Liver (tissue), 3 donors: ENCODE results near the gene OPHN1.

ENCODE experiments used
- EGR1 ChIP-seq, 2 donors: IDR thresholded peaks; 2 replicates each; pipeline ENCODE4 v1.6.1; 2016 to 2018; ENCODE audit warnings: antibody characterized with exemption in 2 of 2, low read depth in 2 of 2
- FOXA1 ChIP-seq: IDR thresholded peaks from 2 replicates; pipeline ENCODE4 v1.6.1; 2016; ENCODE audit warnings: antibody characterized with exemption
- GABPA ChIP-seq, 2 donors: IDR thresholded peaks in 1 of 2; conservative IDR thresholded peaks in 1 of 2; 2 replicates each; pipeline ENCODE4 v1.6.1; 2016; ENCODE audit warnings: antibody characterized with exemption in 2 of 2, mild to moderate bottlenecking in 1 of 2, moderate library complexity in 1 of 2
- HNF4A ChIP-seq, 2 donors: conservative IDR thresholded peaks; 2 replicates each; pipeline ENCODE4 v1.6.1; 2016; ENCODE audit warnings: antibody characterized with exemption in 2 of 2, mild to moderate bottlenecking in 2 of 2
- JUND ChIP-seq, 2 donors: IDR thresholded peaks; 2 replicates each; pipeline ENCODE4 v1.6.1; 2016; ENCODE audit warnings: antibody characterized with exemption in 2 of 2
- RAD21 ChIP-seq, 2 donors: IDR thresholded peaks; 2 replicates each; pipeline ENCODE4 v1.6.1; 2016; ENCODE audit warnings: antibody characterized with exemption in 2 of 2, mild to moderate bottlenecking in 2 of 2
- TAF1 ChIP-seq: conservative IDR thresholded peaks from 2 replicates; pipeline ENCODE4 v1.6.1; 2016; ENCODE audit warnings: antibody characterized with exemption, mild to moderate bottlenecking
- YY1 ChIP-seq: IDR thresholded peaks from 2 replicates; pipeline ENCODE4 v1.6.1; 2016; ENCODE audit warnings: antibody characterized with exemption, mild to moderate bottlenecking
- TF ChIP-seq, protein P1 (sequence below): fragments of 150-350 bp; IDR thresholded peaks from 2 replicates; pipeline ENCODE4 v1.5.1; 2017; ENCODE audit warnings: improper control_type of control experiment, low read depth, low read length; ENCODE audit not compliant: missing input control
- TF ChIP-seq, protein P2 (sequence below): IDR thresholded peaks from 2 replicates; pipeline ENCODE4 v1.6.1; 2016; ENCODE audit warnings: antibody characterized with exemption
- TF ChIP-seq, protein P3 (sequence below): IDR thresholded peaks from 2 replicates; pipeline ENCODE4 v1.6.1; 2016; ENCODE audit warnings: antibody characterized with exemption, mild to moderate bottlenecking
- TF ChIP-seq, protein P4 (sequence below): IDR thresholded peaks from 2 replicates; pipeline ENCODE4 v1.6.1; 2016; ENCODE audit warnings: antibody characterized with exemption
- TF ChIP-seq, protein P5 (sequence below): IDR thresholded peaks from 2 replicates; pipeline ENCODE4 v1.6.1; 2016; ENCODE audit warnings: antibody characterized with exemption
- donor health status: healthy.
- donor health status: healthy.

DNA sequence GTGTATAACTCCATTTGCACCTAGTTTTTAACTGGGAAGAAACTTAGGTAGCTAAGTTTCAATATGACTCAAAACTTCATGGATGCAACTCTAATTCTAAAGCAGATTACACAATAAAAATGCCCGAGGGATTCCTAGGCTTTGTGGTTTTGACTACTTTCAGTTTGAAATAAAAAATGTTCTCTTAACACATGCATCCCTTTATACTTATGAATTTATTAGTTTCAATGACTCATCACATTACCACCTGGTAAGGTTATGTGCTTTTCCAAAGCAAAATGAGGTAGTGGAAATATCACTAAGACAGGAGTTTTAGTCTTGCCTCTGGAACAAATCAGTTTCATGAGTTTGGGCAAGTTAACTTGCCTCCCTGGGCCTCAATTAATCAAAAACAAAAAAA, 125.5 kb downstream of the OPHN1 start:
- TF ChIP-seq, protein P1, sequence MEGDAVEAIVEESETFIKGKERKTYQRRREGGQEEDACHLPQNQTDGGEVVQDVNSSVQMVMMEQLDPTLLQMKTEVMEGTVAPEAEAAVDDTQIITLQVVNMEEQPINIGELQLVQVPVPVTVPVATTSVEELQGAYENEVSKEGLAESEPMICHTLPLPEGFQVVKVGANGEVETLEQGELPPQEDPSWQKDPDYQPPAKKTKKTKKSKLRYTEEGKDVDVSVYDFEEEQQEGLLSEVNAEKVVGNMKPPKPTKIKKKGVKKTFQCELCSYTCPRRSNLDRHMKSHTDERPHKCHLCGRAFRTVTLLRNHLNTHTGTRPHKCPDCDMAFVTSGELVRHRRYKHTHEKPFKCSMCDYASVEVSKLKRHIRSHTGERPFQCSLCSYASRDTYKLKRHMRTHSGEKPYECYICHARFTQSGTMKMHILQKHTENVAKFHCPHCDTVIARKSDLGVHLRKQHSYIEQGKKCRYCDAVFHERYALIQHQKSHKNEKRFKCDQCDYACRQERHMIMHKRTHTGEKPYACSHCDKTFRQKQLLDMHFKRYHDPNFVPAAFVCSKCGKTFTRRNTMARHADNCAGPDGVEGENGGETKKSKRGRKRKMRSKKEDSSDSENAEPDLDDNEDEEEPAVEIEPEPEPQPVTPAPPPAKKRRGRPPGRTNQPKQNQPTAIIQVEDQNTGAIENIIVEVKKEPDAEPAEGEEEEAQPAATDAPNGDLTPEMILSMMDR = no peak
- TF ChIP-seq FOXA1 (no peak), TAF1 (no peak), HNF4A (conservative IDR thresholded peaks at IDR 0.05) (no peak), EGR1 (IDR thresholded peaks at IDR 0.05; ENCODE audit: low read depth in 2 of 2) (no peak), YY1 (no peak), JUND (IDR thresholded peaks at IDR 0.05) (no peak), RAD21 (IDR thresholded peaks at IDR 0.05) (no peak), GABPA (IDR thresholded peaks at IDR 0.05 in 1 of 2, conservative IDR thresholded peaks at IDR 0.05 in 1 of 2) (no peak)
- TF ChIP-seq, protein P2, sequence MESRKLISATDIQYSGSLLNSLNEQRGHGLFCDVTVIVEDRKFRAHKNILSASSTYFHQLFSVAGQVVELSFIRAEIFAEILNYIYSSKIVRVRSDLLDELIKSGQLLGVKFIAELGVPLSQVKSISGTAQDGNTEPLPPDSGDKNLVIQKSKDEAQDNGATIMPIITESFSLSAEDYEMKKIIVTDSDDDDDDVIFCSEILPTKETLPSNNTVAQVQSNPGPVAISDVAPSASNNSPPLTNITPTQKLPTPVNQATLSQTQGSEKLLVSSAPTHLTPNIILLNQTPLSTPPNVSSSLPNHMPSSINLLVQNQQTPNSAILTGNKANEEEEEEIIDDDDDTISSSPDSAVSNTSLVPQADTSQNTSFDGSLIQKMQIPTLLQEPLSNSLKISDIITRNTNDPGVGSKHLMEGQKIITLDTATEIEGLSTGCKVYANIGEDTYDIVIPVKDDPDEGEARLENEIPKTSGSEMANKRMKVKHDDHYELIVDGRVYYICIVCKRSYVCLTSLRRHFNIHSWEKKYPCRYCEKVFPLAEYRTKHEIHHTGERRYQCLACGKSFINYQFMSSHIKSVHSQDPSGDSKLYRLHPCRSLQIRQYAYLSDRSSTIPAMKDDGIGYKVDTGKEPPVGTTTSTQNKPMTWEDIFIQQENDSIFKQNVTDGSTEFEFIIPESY = no peak
- TF ChIP-seq, protein P3, sequence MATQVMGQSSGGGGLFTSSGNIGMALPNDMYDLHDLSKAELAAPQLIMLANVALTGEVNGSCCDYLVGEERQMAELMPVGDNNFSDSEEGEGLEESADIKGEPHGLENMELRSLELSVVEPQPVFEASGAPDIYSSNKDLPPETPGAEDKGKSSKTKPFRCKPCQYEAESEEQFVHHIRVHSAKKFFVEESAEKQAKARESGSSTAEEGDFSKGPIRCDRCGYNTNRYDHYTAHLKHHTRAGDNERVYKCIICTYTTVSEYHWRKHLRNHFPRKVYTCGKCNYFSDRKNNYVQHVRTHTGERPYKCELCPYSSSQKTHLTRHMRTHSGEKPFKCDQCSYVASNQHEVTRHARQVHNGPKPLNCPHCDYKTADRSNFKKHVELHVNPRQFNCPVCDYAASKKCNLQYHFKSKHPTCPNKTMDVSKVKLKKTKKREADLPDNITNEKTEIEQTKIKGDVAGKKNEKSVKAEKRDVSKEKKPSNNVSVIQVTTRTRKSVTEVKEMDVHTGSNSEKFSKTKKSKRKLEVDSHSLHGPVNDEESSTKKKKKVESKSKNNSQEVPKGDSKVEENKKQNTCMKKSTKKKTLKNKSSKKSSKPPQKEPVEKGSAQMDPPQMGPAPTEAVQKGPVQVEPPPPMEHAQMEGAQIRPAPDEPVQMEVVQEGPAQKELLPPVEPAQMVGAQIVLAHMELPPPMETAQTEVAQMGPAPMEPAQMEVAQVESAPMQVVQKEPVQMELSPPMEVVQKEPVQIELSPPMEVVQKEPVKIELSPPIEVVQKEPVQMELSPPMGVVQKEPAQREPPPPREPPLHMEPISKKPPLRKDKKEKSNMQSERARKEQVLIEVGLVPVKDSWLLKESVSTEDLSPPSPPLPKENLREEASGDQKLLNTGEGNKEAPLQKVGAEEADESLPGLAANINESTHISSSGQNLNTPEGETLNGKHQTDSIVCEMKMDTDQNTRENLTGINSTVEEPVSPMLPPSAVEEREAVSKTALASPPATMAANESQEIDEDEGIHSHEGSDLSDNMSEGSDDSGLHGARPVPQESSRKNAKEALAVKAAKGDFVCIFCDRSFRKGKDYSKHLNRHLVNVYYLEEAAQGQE = no peak
- TF ChIP-seq, protein P4, sequence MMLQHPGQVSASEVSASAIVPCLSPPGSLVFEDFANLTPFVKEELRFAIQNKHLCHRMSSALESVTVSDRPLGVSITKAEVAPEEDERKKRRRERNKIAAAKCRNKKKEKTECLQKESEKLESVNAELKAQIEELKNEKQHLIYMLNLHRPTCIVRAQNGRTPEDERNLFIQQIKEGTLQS = no peak
- TF ChIP-seq, protein P5, sequence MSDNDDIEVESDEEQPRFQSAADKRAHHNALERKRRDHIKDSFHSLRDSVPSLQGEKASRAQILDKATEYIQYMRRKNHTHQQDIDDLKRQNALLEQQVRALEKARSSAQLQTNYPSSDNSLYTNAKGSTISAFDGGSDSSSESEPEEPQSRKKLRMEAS = no peak
